Vagina (tissue), 2 donors: ENCODE data around the gene NUDT8. TPM values are rescaled to one million over a fixed set of nuclear protein-coding genes. Genes with fewer than 3 reads are reported as not detected.
"Not testable (repeated sequence)": the region's sequence is repeated elsewhere in the genome, so short reads cannot be mapped to it uniquely, and the experiment has no call there.

ENCODE experiments used
- DNase-seq, 2 donors: peaks; one replicate each; pipeline ENCODE4 v3.0.0-alpha.2; 2017; ENCODE audit errors: extremely low spot score in 2 of 2
- H3K27ac ChIP-seq: fragments of 200-600 bp; sonication (generic); one replicate; pipeline ENCODE4 v1.5.1; 2019
- H3K27me3 ChIP-seq: fragments of 200-600 bp; sonication (generic); one replicate; pipeline ENCODE4 v1.5.1; 2019
- H3K36me3 ChIP-seq, 2 donors: fragments of 200-600 bp; sonication (generic); one replicate each; pipeline ENCODE4 v1.5.1; 2017 to 2019
- H3K4me1 ChIP-seq: fragments of 200-600 bp; sonication (generic); one replicate; pipeline ENCODE4 v1.5.1; 2019
- H3K4me3 ChIP-seq, 2 donors: fragments of 200-600 bp; sonication (generic); 1 replicate in 1 of 2; 2 replicates in 1 of 2; pipeline ENCODE4 v1.5.1; 2016 to 2019
- H3K9me3 ChIP-seq: fragments of 200-600 bp; sonication (generic); one replicate; pipeline ENCODE4 v1.5.1; 2019
- CTCF ChIP-seq, 3 experiments: fragments of 450-650 bp in 2 of 3; fragments of 200-600 bp in 1 of 3; sonication (generic) in 1 of 3; IDR thresholded peaks; one replicate each; pipeline ENCODE4 v1.5.1; 2017 to 2019; ENCODE audit warnings: antibody characterized with exemption in 3 of 3, mild to moderate bottlenecking in 2 of 3, moderate library complexity in 2 of 3
- POLR2A ChIP-seq, 2 donors: fragments of 450-650 bp; IDR thresholded peaks; one replicate each; pipeline ENCODE4 v1.6.1; 2017; ENCODE audit warnings: antibody characterized with exemption in 2 of 2, mild to moderate bottlenecking in 2 of 2, moderate library complexity in 2 of 2
- POLR2AphosphoS5 ChIP-seq, 2 donors: sonication (generic); formaldehyde crosslinking; IDR thresholded peaks; one replicate each; pipeline ENCODE4 v1.9.0; 2017; ENCODE audit warnings: antibody characterized with exemption in 2 of 2, mild to moderate bottlenecking in 2 of 2, low read depth in 1 of 2; ENCODE audit not compliant: insufficient read depth in 1 of 2
- intact Hi-C: fragments of 100-400 bp; cut with DNase I; formaldehyde crosslinking; loops from one replicate; pipeline ENCODE4 v1.15.1; 2023
- total RNA-seq: library from RNA; depleted of rRNA; stranded (reverse); fragments of >200 nt; gene quantifications from one replicate; pipeline ENCODE4 v1.2.3, GENCODE V29; 2016

NUDT8 gene
- total RNA-seq, 1 donor from 2014 or later = 23.8 TPM

GRCh38 chr11:67599149-67599548 lies 30.6 kb downstream of the NUDT8 start:
- no peak for DNase-seq
- Histone ChIP-seq H3K4me3 (no peak overlapping the region), H3K9me3 (no peaks in the 10 kb centered on the region), H3K27me3 (no peaks in the 10 kb centered on the region), H3K4me1 (no peaks in the 10 kb centered on the region), H3K36me3 (no peaks in the 10 kb centered on the region), H3K27ac (no peak overlapping the region)
- no peak for TF ChIP-seq CTCF (IDR thresholded peaks at IDR 0.05)
- intact Hi-C loops = no loop called here

GRCh38 chr11:67597963-67598362 lies 31.8 kb downstream of the NUDT8 start:
- intact Hi-C loops, H3K9me3 ChIP-seq, DNase-seq, H3K4me1 ChIP-seq, H3K4me3 ChIP-seq, H3K27me3 ChIP-seq, H3K27ac ChIP-seq, H3K36me3 ChIP-seq: not testable (repeated sequence)

- DNase-seq, H3K4me3 ChIP-seq, H3K27me3 ChIP-seq, H3K36me3 ChIP-seq, H3K27ac ChIP-seq, H3K4me1 ChIP-seq, intact Hi-C loops, H3K9me3 ChIP-seq: not testable (repeated sequence)
Measured at GRCh38 chr11:67597458-67597857, 32.3 kb downstream of the NUDT8 start.

DNA sequence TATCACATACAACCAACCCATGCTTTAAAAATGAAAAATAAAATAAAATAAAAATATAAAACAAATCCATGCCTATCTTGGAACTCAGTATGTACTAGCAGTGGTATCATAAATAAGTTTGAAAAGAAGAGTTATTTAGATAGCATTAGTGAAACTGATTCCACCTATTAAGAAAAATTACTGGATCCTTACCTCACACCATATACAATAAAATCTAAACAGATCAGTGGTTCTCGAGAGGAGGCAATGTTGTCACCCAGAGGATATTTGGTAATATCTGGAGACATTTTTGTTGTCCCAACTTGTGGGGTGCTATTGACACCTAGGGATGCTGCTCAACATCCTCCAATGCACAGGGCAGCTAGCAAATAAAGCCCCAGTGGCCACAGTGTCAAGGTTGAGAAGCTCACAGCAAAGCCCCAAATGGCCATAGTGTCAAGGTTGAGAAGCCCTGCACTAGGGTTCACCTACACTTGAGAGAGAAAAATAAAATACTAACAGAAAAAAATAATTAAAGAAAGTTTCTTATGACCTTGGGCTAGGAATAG lies 32.9 kb downstream of the NUDT8 start:
- no peaks in the 10 kb centered on the region for H3K36me3 ChIP-seq
- H3K27ac ChIP-seq = no peak overlapping the region
- H3K4me3 ChIP-seq = no peak overlapping the region
- no peak for DNase-seq
- no peaks in the 10 kb centered on the region for H3K27me3 ChIP-seq
- no peaks in the 10 kb centered on the region for H3K9me3 ChIP-seq
- H3K4me1 ChIP-seq = no peaks in the 10 kb centered on the region
- intact Hi-C loops = no loop called here
- TF ChIP-seq POLR2A (IDR thresholded peaks at IDR 0.05) (no peak), POLR2AphosphoS5 (IDR thresholded peaks at IDR 0.05; ENCODE audit: insufficient read depth in 1 of 2, low read depth in 1 of 2) (no peak), CTCF (IDR thresholded peaks at IDR 0.05) (no peak)

DNA sequence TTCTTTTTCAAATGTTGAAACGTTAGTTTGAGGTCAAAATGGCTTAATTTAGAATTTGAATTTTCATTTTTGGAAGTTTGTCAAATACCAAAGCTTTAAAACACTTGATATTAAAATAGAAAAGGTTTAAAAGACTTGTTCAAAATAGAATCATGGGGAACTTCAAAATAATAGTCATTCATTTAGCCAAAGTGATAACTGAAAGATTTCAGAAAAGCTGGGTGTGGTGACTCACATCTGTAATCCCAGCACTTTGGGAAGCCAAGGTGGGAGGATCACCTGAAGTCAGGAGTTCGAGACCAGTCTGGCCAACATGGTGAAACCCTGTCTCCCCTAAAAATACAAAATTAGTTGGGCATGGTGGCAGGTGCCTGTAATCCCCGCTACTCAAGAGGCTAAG lies 35.3 kb downstream of the NUDT8 start:
- no peak overlapping the region for H3K4me3 ChIP-seq
- no peaks in the 10 kb centered on the region for H3K36me3 ChIP-seq
- H3K9me3 ChIP-seq = no peaks in the 10 kb centered on the region
- H3K27me3 ChIP-seq = no peaks in the 10 kb centered on the region
- intact Hi-C loops = no loop called here
- H3K27ac ChIP-seq = no peak overlapping the region
- no peak for DNase-seq
- H3K4me1 ChIP-seq = no peaks in the 10 kb centered on the region
- no peak for TF ChIP-seq CTCF (IDR thresholded peaks at IDR 0.05)
- TF ChIP-seq POLR2AphosphoS5 (IDR thresholded peaks at IDR 0.05; ENCODE audit: insufficient read depth in 1 of 2, low read depth in 1 of 2) = no peak
- no peak for TF ChIP-seq POLR2A (IDR thresholded peaks at IDR 0.05)

DNA sequence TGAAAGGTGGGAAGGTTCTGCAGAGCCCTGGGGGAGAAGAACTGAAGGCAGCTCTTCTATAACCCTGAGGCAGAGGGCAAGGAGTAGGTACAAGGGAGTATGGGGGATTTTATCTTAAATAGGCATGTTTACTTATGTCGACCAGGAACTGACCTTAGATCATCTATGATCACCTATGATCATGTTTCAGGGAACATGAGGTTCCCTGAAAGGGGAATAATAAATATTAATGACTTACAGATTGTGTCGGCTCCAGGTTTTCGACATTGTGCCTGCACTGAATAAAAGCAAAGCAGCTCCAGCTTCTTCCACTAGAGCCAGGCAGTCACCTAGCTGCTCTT lies 36.2 kb downstream of the NUDT8 start:
- no peak for DNase-seq
- no peak overlapping the region for H3K27ac ChIP-seq
- intact Hi-C loops = no loop called here
- no peak overlapping the region for H3K4me3 ChIP-seq
- no peak for TF ChIP-seq POLR2AphosphoS5 (IDR thresholded peaks at IDR 0.05; ENCODE audit: insufficient read depth in 1 of 2, low read depth in 1 of 2)
- TF ChIP-seq CTCF (IDR thresholded peaks at IDR 0.05) = no peak
- H3K36me3 ChIP-seq = peaks cover 0 to under 1% of the 10 kb centered on the region in 2 donors
- H3K4me1 ChIP-seq = no peaks in the 10 kb centered on the region
- H3K27me3 ChIP-seq = no peaks in the 10 kb centered on the region
- H3K9me3 ChIP-seq = no peaks in the 10 kb centered on the region
